HEK293 (cell line): ENCODE results near the gene GSG1L.

Experiments used
- AEBP2 ChIP-seq: fragments of 450-650 bp; formaldehyde crosslinking; IDR thresholded peaks from 2 replicates; pipeline ENCODE4 v1.5.1; 2016; ENCODE audit warnings: missing biosample characterization, missing genetic modification characterization, borderline replicate concordance
- CTCF ChIP-seq: fragments of 450-650 bp; formaldehyde crosslinking; IDR thresholded peaks from 2 replicates; pipeline ENCODE4 v1.5.1; 2016; ENCODE audit warnings: missing biosample characterization, missing genetic modification characterization
- GLI4 ChIP-seq: fragments of 450-650 bp; formaldehyde crosslinking; IDR thresholded peaks from 2 replicates; pipeline ENCODE4 v1.5.1; 2016; ENCODE audit warnings: missing biosample characterization, missing genetic modification characterization
- PBX3 ChIP-seq: sonication (generic); formaldehyde crosslinking; IDR thresholded peaks from 2 replicates; pipeline ENCODE4 v1.8.1; 2022; ENCODE audit warnings: mild to moderate bottlenecking, moderate library complexity, missing genetic modification reagents
- SP2 ChIP-seq: fragments of 450-650 bp; formaldehyde crosslinking; IDR thresholded peaks from 2 replicates; pipeline ENCODE4 v1.5.1; 2016; ENCODE audit warnings: missing biosample characterization, missing genetic modification characterization
- ZBTB17 ChIP-seq: fragments of 450-650 bp; formaldehyde crosslinking; IDR thresholded peaks from 2 replicates; pipeline ENCODE4 v1.5.1; 2016; ENCODE audit warnings: missing biosample characterization, missing genetic modification characterization
- ZBTB20 ChIP-seq: fragments of 450-650 bp; formaldehyde crosslinking; IDR thresholded peaks from 2 replicates; pipeline ENCODE4 v1.5.1; 2016; ENCODE audit warnings: missing biosample characterization, missing genetic modification characterization
- ZBTB21 ChIP-seq: fragments of 450-650 bp; formaldehyde crosslinking; IDR thresholded peaks from 2 replicates; pipeline ENCODE4 v1.5.1; 2017; ENCODE audit warnings: missing biosample characterization, missing genetic modification characterization
- ZNF184 ChIP-seq: fragments of 450-650 bp; IDR thresholded peaks from 2 replicates; pipeline ENCODE4 v1.5.1; 2018; ENCODE audit warnings: missing biosample characterization, mild to moderate bottlenecking, missing genetic modification characterization
- ZNF274 ChIP-seq, 2 experiments: fragments of 200-500 bp in 1 of 2; fragments of 450-650 bp in 1 of 2; sonication (Bioruptor generic) in 1 of 2; formaldehyde crosslinking in 1 of 2; IDR thresholded peaks; 2 replicates each; pipeline versions ENCODE4 v1.5.1 to v1.6.1; 2014 to 2016; ENCODE audit warnings: borderline replicate concordance in 1 of 2, inconsistent platforms in 1 of 2, low read length in 1 of 2, missing biosample characterization in 1 of 2, missing genetic modification characterization in 1 of 2
- ZNF362 ChIP-seq: fragments of 450-650 bp; formaldehyde crosslinking; IDR thresholded peaks from 2 replicates; pipeline ENCODE4 v1.5.1; 2016; ENCODE audit warnings: missing biosample characterization, missing genetic modification characterization
- ZNF830 ChIP-seq: fragments of 450-650 bp; IDR thresholded peaks from 2 replicates; pipeline ENCODE4 v1.5.0; 2018; ENCODE audit warnings: missing biosample characterization, missing genetic modification characterization, low read depth, mild to moderate bottlenecking, moderate library complexity
- TF ChIP-seq, protein P1 (sequence below): fragments of 450-650 bp; formaldehyde crosslinking; IDR thresholded peaks from 2 replicates; pipeline ENCODE4 v1.5.1; 2016; ENCODE audit warnings: missing biosample characterization, missing genetic modification characterization
- TF ChIP-seq, protein P2 (sequence below): fragments of 450-650 bp; formaldehyde crosslinking; IDR thresholded peaks from 2 replicates; pipeline ENCODE4 v1.5.1; 2017; ENCODE audit warnings: missing biosample characterization, missing genetic modification characterization

GRCh38 chr16:27817038-27817437, 246.5 kb downstream of the GSG1L start:
- TF ChIP-seq CTCF (no peak), ZBTB21 (tag by site-specific recombination) (no peak), ZNF830 (no peak), SP2 (no peak), PBX3 (CRISPR knock-in tag) (no peak), GLI4 (tag by site-specific recombination) (no peak), ZBTB17 (tag by site-specific recombination) (no peak), ZNF184 (tag by site-specific recombination) (no peak), ZNF274 (IDR thresholded peaks at IDR 0.05; ENCODE audit: low read length) (no peak), ZNF274 (tag by site-specific recombination; IDR thresholded peaks at IDR 0.05; ENCODE audit: borderline replicate concordance) (no peak), AEBP2 (tag by site-specific recombination) (no peak), ZBTB20 (tag by site-specific recombination) (no peak), ZNF362 (tag by site-specific recombination) (no peak)
- TF ChIP-seq, protein P1, sequence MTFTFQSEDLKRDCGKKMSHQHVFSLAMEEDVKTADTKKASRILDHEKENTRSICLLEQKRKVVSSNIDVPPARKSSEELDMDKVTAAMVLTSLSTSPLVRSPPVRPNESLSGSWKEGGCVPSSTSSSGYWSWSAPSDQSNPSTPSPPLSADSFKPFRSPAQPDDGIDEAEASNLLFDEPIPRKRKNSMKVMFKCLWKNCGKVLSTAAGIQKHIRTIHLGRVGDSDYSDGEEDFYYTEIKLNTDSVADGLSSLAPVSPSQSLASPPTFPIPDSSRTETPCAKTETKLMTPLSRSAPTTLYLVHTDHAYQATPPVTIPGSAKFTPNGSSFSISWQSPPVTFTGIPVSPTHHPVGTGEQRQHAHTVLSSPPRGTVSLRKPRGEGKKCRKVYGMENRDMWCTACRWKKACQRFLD = no peak
- TF ChIP-seq, protein P2, sequence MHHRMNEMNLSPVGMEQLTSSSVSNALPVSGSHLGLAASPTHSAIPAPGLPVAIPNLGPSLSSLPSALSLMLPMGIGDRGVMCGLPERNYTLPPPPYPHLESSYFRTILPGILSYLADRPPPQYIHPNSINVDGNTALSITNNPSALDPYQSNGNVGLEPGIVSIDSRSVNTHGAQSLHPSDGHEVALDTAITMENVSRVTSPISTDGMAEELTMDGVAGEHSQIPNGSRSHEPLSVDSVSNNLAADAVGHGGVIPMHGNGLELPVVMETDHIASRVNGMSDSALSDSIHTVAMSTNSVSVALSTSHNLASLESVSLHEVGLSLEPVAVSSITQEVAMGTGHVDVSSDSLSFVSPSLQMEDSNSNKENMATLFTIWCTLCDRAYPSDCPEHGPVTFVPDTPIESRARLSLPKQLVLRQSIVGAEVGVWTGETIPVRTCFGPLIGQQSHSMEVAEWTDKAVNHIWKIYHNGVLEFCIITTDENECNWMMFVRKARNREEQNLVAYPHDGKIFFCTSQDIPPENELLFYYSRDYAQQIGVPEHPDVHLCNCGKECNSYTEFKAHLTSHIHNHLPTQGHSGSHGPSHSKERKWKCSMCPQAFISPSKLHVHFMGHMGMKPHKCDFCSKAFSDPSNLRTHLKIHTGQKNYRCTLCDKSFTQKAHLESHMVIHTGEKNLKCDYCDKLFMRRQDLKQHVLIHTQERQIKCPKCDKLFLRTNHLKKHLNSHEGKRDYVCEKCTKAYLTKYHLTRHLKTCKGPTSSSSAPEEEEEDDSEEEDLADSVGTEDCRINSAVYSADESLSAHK (tag by site-specific recombination) = no peak
